HG03558 (cell line): Measurements from ENCODE around the gene B2M.

Source experiments
- ATAC-seq: cut with Tn5 transposase; IDR thresholded peaks from one replicate; pipeline ENCODE4 v1.9.1; 2021; ENCODE audit warnings: moderate number of reproducible peaks; ENCODE audit not compliant: unreplicated experiment; ENCODE audit errors: extremely low read depth

Gene B2M

GRCh38 chr15:44765036-44765435, 53.7 kb downstream of the B2M start:
- no peak for ATAC-seq
